Lung (tissue), 12 donors: ENCODE measurements around the gene DNAJB4. TPM values are rescaled to one million over a fixed set of nuclear protein-coding genes. Genes with fewer than 3 reads are reported as not detected.
"Not testable (repeated sequence)": the region's sequence is repeated elsewhere in the genome, so short reads cannot be mapped to it uniquely, and the experiment has no call there.

Experiments
- ATAC-seq: fragments of 200-7000 bp; cut with Tn5 transposase; one replicate; pipeline ENCODE4 v1.9.1; 2020; ENCODE audit warnings: moderate number of reproducible peaks; ENCODE audit not compliant: insufficient read depth, low FRiP score
- DNase-seq, 3 donors: peaks; one replicate each; pipeline ENCODE4 v3.0.0-alpha.2; 2013 to 2017
- H3K27ac ChIP-seq, 2 donors: one replicate each; pipeline ENCODE4 v1.5.1; 2013; ENCODE audit warnings: mild to moderate bottlenecking in 2 of 2, moderate library complexity in 2 of 2, control low read depth in 1 of 2, inconsistent platforms in 1 of 2, low read depth in 1 of 2, low read length in 1 of 2
- H3K27me3 ChIP-seq, 3 donors: one replicate each; pipeline ENCODE4 v1.5.1; 2013; ENCODE audit warnings: low read length in 2 of 3; ENCODE audit not compliant: control insufficient read depth in 3 of 3, insufficient read depth in 3 of 3
- H3K36me3 ChIP-seq, 4 donors: one replicate each; pipeline ENCODE4 v1.5.1; 2013; ENCODE audit warnings: low read length in 4 of 4, mild to moderate bottlenecking in 1 of 4, moderate library complexity in 1 of 4; ENCODE audit not compliant: control insufficient read depth in 4 of 4, insufficient read depth in 4 of 4
- H3K4me1 ChIP-seq, 5 donors: one replicate each; pipeline ENCODE4 v1.5.1; 2013; ENCODE audit warnings: low read length in 5 of 5, mild to moderate bottlenecking in 2 of 5, moderate library complexity in 1 of 5; ENCODE audit not compliant: control insufficient read depth in 5 of 5, insufficient read depth in 5 of 5
- H3K4me3 ChIP-seq: one replicate; pipeline ENCODE4 v1.5.1; 2013; ENCODE audit warnings: mild to moderate bottlenecking, control low read depth, moderate library complexity
- H3K9ac ChIP-seq, 2 donors: one replicate each; pipeline ENCODE4 v1.5.1; 2013; ENCODE audit warnings: low read length in 2 of 2, control low read depth in 1 of 2; ENCODE audit not compliant: insufficient read depth in 1 of 2
- H3K9me3 ChIP-seq, 4 donors: one replicate each; pipeline ENCODE4 v1.5.1; 2013; ENCODE audit warnings: low read length in 3 of 4, mild to moderate bottlenecking in 1 of 4, moderate library complexity in 1 of 4; ENCODE audit not compliant: control insufficient read depth in 4 of 4, insufficient read depth in 3 of 4
- WGBS, 2 donors: extraction: QIAGEN DNeasy Blood & Tissue Kit; methylation state at CpG; one replicate each; pipeline ENCODE4 v1.1.7; 2013; 5-methylcytosine and 5-hydroxymethylcytosine counted together
- polyA plus RNA-seq, 2 donors: library from polyadenylated mRNA; stranded (reverse); fragments of 200-250 nt; gene quantifications; one replicate each; pipeline ENCODE4 v1.2.1, GENCODE V29; 2013
- total RNA-seq, 2 donors: library from RNA; depleted of rRNA in 1 of 2; stranded (reverse); fragments of >200 nt in 1 of 2; gene quantifications; one replicate each; pipeline ENCODE4 v1.2.1, GENCODE V29; 2014 to 2021
- TF ChIP-seq, protein P1 (sequence below): IDR thresholded peaks from 2 replicates; pipeline ENCODE4 v1.5.1; 2012; ENCODE audit warnings: mild to moderate bottlenecking; ENCODE audit errors: control extremely low read depth, extremely low read depth
- donor health status: control.
- donor health status: control.
- donor health status: Bipolar disorder and iron deficiency.
- donor health status: healthy.
- donor health status: DM: yes; HTN: yes; CAD: no.

The DNAJB4 gene
- total and polyA plus RNA-seq, 4 donors = 8.3 to 88.7 (median 21.1) TPM

DNA sequence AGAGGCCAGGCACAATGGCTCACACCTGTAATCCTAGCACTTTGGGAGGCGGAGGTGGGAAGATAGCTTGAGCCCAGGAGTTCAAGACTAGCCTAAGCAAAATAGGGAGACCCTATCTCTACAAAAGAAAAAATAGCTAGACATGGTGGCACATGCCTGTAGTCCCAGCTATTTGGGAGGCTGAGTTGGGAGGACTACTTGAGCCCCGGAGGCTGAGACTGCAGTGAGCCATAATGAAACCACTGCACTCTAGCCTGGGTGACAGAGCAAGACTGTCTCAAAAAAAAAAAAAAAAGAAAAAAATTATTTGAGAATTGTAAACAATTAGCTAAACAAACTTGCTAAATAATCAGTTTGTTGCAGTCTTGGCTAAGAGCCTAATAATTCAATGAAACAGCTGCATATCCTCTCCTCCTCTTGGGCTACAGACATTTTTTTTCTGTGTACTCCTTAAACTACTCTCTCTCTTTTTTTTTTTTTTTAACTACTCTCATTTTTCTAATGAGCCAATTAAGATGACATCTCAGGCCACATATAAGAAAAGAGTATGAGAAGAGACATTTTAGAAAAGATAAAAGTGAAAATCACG is 10.5 kb upstream of the DNAJB4 start:
- no peak for ATAC-seq
- H3K36me3 ChIP-seq = peaks cover 0 to 6% (median 2%) of the 10 kb centered on the region in 4 donors
- 87 to 93% methylated on average over 3 of the region's 3 CpGs for WGBS, 2 donors
- no peak overlapping the region for H3K27ac ChIP-seq
- H3K9me3 ChIP-seq = no peaks in the 10 kb centered on the region
- H3K4me1 ChIP-seq = peaks cover 0 to 6% (median 0%) of the 10 kb centered on the region in 5 donors
- TF ChIP-seq, protein P1, sequence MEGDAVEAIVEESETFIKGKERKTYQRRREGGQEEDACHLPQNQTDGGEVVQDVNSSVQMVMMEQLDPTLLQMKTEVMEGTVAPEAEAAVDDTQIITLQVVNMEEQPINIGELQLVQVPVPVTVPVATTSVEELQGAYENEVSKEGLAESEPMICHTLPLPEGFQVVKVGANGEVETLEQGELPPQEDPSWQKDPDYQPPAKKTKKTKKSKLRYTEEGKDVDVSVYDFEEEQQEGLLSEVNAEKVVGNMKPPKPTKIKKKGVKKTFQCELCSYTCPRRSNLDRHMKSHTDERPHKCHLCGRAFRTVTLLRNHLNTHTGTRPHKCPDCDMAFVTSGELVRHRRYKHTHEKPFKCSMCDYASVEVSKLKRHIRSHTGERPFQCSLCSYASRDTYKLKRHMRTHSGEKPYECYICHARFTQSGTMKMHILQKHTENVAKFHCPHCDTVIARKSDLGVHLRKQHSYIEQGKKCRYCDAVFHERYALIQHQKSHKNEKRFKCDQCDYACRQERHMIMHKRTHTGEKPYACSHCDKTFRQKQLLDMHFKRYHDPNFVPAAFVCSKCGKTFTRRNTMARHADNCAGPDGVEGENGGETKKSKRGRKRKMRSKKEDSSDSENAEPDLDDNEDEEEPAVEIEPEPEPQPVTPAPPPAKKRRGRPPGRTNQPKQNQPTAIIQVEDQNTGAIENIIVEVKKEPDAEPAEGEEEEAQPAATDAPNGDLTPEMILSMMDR = no peak
- peak in 2 of 3 donors; percentile 89 to 93 for DNase-seq
- H3K9ac ChIP-seq = no peak overlapping the region
- no peaks in the 10 kb centered on the region for H3K27me3 ChIP-seq
- no peak overlapping the region for H3K4me3 ChIP-seq

- ATAC-seq = no peak
- H3K27me3 ChIP-seq = peaks cover 0 to 4% (median 0%) of the 10 kb centered on the region in 3 donors
- H3K9ac ChIP-seq = no peak overlapping the region
- no peak overlapping the region for H3K4me3 ChIP-seq
- DNase-seq = no peak
- peaks cover 0 to 3% (median under 1%) of the 10 kb centered on the region in 4 donors for H3K36me3 ChIP-seq
- TF ChIP-seq, protein P1 = no peak
- WGBS, 2 donors = 96 to 98% methylated on average over 5 of the region's 5 CpGs
- peaks cover 0 to 6% (median 0%) of the 10 kb centered on the region in 5 donors for H3K4me1 ChIP-seq
- H3K27ac ChIP-seq = no peak overlapping the region
- H3K9me3 ChIP-seq = no peaks in the 10 kb centered on the region
Observed at GRCh38 chr1:77996734-77997133, 8.0 kb upstream of the DNAJB4 start.

DNA sequence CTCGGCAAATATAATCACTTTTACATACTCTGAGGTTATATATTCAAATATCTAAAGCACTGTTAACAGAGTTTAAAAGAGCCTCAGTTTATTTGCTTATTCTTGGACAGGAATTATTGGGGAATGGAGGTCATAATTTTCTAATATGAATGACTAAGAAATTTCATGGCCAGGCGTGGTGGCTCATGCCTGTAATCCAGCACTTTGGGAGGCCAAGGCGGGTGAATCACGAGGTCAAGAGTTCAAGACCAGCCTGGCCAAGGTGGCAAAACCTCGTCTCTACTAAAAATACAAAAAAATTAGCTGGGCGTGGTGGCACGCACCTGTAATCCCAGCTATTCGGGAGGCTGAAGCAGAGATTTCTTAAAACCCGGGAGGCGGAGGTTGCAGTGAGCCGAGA is 4.2 kb upstream of the DNAJB4 start:
- not testable (repeated sequence) for H3K36me3 ChIP-seq, H3K27me3 ChIP-seq, H3K4me1 ChIP-seq, DNase-seq, H3K9me3 ChIP-seq, H3K9ac ChIP-seq, ATAC-seq, H3K4me3 ChIP-seq, H3K27ac ChIP-seq
- WGBS, 2 donors = 95 to 97% methylated on average over 11 of the region's 11 CpGs

DNA sequence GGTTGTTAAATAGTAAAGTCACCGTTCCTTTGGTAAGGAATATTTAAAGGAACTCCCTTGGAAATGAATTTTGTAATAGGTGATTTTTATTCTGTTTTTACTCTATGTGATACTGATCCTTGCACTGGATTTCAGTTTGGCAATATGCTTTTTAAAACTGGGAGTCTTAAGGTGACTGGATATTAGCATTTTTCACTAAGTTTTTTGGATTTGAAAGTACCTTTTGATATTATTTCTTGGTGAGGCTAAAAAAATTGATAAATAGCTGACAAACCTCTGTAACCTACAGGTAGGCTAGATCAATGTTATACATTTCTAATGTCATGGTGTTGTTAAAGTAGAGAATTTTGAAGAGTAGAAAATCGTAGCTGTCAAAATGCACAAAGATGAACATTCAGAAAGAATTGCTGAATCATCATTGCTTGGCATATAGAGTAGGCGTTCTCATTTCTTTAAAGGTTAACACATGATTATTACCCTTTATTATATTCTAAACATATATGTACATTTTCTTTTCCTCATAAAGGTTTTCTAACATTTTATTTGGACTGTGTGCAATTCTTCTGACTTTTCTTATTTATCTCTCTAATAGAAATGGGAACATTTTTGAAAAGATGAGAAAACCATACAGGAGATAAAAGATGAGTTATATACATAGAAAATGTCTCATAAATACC is 1.5 kb upstream of the DNAJB4 start:
- Histone ChIP-seq H3K27ac (peak overlapping the region in 1 of 2 donors; percentile 6), H3K9me3 (no peaks in the 10 kb centered on the region), H3K4me3 (no peak overlapping the region), H3K9ac (no peak overlapping the region), H3K27me3 (peaks cover 0 to 4% (median 0%) of the 10 kb centered on the region in 3 donors), H3K4me1 (peaks cover 0 to 24% (median 0%) of the 10 kb centered on the region in 5 donors), H3K36me3 (no peaks in the 10 kb centered on the region)
- no peak for ATAC-seq
- no peak for DNase-seq
- TF ChIP-seq, protein P1 = no peak
- WGBS, 2 donors = 31 to 42% methylated on average over 3 of the region's 3 CpGs
